ENCODE measurements around the gene MYO1D.
"Not testable (repeated sequence)": the region's sequence is repeated elsewhere in the genome, so short reads cannot be mapped to it uniquely, and the experiment has no call there.

The MYO1D gene

DNA sequence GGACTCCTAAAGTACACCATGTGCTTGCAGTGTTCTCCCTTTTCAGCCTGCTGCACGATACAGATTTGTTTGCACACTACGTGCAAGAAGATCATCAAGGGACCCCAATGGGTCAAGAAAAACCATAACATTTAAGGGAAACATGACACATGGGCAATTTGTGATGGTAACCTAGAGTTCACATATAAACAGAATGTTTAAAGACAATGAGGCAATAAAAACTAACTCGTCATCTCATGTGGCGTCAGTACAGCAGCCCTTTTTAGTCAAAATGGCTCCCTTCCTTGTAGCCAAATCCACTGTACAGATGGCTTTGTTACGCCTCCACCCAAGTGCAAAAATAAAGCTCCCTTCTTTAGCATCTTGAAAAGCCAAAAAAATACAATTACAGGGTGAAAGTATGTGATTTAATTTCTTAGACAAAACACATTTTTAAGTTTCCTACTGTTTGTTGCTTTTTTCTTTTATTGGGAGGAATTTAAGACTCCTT lies 216.4 kb downstream of the MYO1D start:
- no peak for FAIRE-seq

DNA sequence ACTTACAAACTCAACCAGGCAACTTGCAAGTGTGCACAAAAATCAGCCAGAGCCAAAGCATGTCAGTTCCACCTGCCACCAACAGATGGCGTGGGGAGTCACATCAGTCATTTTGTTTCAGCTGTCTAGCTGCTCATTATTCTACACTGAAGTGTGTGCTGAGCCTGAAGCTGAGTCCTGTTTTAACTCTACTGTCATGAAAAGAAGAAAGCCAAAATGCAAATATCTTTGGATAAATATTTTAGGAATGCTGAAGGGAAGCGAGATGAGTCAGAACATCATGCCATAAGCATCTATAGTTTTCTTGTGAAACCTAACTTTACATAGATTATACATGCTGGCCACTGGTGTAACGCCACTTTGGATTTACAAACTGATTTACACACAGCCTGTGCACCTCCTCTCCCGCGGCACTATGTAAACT lies 217.5 kb downstream of the MYO1D start:
- peak; percentile 52 for FAIRE-seq

DNA sequence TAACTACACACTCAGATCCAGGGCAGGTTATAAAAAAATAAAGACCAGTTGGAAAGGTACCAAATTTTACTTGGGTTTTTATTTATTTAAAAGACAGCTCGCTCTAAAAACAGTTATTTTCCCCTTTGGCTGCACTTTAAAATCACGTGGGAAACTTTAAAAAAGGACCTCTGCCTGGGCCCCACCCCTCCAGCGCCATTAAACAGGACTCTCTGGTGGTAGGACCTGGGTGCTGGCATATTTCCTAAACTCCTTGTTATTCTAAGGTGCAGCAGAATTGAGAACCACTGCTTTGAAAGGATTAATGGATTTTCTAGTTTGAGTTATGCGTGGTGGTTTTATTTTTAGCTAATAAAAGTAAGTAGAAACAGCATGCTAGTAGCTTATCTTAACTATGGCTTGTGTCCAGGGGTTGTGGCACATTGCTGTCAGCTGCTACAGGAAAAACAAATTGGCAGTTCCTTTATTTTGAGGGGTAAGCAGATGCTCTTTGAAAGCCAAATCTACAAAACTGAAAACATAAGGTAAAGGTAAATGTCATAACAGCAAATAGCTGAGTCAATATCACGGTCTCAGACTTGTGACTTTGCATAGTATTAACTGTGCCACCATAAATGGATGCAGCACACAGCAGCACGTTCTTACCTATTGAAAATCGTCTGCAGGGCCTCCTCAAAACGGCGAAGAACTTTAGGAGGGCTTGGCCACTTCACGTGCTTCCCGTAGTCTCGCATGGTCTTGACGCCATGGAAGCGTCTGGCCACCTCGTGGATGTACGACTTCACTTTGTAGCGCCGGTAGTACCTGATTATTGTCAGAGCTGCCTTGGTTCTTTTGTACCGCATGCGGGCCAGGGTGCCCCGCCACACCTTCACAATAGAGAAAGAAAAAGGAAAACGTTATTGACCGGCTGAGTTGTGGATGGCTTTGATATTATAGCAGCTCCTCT lies 218.2 kb downstream of the MYO1D start:
- FAIRE-seq = no peak

DNA sequence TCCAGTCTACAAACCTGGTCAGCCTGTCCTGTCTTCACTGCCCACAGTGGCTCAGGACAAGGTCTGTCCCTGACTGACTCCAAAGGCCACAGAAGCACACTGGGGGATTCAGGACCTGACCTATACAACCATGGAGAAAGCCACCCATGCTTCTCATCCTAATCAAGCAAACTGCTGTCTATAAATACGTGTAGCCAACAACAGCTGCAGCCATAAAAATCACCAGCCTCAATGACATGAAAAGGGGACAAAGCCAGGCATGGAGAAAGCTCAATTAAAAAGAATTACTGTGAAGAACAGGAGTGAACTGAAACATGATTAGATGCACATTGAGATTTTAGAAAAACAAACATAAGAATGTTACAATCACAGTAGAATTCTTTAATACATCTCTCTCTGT lies 220.0 kb downstream of the MYO1D start:
- FAIRE-seq = no peak

DNA sequence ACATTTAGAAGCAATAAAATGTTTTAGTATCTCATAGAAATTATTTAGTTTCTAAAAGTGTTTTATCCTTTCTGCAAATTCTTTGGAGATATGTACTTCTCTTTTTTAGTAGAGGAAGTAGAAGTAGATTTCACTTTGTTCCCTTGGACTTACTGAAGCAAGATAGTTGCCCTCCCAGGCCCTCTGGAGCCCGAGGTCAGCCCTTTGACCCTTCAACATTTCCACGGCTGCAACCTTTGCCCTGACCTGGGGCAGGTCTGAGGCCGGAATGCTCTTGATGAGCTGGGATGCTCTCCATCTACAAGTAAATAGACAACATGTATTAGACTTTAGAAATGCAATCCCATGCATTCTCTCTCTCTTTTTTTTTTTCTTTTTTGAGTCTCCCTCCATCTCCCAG lies 222.6 kb downstream of the MYO1D start:
- no peak for FAIRE-seq

DNA sequence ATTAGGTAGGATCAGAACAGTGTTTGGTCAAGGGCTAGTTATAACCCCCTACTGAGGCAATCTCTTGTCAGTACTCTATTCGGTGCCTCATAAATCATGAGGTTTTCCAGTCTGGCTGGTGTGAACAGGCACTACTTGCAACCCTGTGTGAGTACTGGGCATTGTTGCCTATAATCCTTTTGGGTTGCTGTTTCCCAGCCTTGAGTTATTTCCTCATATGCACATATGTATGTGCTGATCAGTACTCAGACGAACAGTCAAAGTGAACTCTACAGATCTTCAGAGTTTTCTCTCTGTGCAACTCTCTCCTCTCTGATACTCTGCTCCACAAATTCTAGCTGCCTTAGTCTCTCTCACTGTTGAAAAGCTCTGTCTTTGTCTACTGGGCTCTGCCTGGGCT lies 225.8 kb downstream of the MYO1D start:
- FAIRE-seq = no peak

DNA sequence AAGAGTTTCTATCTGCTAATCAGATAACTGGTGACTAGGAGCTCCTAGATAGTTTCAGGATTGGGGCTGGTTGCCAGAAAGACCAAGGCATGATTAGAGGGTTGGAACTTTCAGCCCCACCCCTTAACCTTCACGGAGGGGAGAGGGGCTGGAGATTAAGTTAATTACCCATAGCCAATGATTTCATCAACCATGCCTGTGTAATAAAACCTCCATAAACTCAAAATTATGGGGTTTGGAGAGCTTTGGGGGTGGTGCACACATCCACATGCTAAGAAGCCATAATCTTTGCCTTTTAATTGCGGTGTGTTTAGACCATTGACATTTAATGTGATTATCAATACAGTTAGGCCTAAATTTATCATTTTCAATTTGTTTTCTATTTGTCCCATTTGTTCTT lies 228.5 kb downstream of the MYO1D start:
- no peak for FAIRE-seq

DNA sequence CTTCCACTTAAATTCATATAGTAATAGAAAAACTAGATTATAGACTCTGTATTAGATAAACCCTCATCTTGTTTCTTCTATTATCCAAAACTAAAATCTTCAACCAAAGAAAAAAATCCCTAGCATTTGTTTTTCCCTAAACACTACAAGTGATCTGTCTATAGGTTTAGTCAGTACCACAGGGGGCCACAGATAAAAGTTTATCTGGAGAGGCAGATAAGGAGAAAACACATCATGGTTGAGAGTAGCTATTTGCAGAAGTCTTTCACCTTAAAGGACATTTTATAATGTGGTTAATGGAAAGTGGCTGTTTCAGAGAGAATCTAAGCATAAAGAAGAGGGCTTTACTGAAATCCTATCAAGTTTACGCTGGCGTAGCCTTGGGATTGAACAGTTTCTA lies 230.0 kb downstream of the MYO1D start:
- no peak for FAIRE-seq

DNA sequence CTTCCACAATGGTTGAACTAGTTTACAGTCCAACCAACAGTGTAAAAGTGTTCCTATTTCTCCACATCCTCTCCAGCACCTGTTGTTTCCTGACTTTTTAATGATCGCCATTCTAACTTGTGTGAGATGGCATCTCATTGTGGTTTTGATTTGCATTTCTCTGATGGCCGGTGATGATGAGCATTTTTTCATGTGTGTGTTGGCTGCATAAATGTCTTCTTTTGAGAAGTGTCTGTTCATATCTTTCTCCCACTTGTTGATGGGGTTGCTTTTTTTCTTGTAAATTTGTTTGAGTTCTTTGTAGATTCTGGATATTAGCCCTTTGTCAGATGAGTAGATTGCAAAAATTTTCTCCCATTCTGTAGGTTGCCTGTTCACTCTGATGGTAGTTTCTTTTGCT lies 235.4 kb downstream of the MYO1D start:
- not testable (repeated sequence) for FAIRE-seq

DNA sequence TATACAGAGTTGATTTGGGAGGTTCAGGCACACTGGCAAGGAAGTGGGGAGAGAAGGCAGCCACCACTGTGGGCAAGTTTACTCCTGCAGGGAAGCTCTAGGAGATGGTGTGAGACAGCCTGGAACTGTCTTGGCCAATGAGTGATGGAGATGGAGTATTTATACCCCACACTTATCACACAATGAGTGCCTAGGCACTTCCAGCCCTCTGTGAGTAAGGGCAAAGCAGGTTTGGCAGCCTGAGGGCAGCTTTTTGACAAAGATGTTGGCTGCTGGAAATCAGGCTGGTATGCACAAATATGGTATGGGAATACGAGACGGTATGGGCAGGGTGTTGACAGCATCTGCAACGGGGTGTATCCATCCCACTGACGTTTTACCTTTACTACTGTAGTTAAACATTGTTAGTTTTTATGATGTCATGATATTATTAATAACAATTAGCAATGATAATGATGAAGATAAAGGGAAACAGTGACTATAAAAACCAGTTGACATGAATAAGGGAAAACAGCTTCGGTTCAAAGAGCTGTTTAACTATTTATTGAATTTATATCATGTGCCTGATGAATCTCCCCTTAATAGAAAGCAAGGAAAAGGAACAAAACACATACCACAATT lies 240.2 kb downstream of the MYO1D start:
- FAIRE-seq = no peak

DNA sequence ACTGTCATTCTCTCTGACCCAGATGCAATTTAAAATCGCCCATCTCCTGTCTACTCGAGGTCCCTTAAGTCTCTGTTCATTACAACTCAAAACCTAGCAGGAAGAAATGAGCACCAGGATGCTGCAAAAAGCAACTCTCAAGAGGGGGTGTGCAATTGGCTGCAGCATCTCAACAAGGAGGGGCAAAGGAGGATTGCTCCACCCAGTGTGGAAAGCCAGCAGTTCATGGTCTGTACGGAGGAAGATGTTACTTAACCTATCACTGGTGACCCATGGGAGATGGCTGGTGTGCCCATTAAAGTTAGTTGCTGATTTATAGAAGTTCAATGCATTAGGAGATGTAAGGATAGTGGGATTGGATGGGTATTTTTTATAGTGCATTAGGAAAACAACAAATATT lies 242.8 kb downstream of the MYO1D start:
- no peak for FAIRE-seq

DNA sequence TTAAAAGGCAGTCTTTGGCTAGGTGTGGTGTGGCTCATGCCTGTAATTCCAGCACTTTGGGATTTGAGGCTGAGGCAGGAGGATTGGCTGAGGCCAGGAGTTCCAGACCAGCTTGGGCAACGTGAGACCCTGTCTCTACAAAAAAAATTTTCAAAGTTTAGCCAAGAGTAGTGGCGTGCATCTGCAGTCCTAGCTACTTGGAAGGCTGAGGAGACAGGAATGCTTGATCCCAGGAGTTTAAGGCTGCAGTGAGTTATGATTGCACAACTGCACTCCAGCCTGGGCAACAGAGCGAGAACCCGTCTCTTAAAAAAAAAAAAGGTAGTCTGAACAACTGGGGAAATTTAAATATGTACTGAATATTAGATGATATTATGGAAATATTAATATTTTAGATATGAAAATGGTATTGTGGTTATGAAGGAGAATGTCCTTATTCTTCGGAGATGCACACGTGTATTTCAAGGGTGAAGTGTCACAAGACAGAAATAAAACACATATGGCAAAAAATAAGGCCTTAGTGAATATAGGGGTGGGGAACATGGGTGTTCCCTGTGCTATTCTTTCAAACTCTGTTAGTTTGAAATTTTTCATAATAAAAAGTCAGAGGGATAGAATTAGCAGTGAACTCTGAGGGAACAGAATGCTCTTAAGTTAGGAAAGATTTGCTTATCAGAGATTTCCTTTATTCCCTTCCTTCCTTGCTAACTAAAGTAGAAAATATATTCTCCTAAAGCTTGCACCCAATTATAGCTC lies 245.4 kb downstream of the MYO1D start:
- no peak for FAIRE-seq

DNA sequence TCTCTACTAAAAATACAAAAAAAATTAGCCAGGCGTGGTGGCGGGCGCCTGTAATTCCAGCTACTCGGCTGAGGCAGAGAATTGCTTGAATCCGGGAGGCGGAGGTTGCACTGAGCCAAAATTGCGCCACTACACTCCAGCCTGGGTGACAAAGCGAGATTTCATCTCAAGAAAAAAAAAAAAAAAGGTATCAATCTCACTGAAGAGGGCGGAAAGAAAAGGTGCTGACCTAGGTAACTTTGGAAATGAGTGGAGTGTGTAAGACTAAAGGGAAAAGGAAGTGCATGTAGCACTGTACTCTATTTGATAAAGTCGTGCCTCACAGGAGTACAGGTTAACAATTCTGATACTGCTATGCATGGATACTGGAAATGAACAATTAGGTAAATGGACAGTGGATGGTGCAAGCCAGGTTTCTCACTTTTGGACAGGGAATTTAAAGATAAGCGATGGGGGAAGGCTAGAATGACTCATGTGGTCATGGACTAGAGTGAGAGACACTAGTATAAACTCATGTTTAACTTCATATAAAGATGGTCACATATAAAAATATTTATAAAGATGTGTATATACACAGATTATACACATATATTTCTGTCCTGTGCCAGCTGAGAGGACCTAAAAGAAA lies 247.2 kb downstream of the MYO1D start:
- no peak for FAIRE-seq

DNA sequence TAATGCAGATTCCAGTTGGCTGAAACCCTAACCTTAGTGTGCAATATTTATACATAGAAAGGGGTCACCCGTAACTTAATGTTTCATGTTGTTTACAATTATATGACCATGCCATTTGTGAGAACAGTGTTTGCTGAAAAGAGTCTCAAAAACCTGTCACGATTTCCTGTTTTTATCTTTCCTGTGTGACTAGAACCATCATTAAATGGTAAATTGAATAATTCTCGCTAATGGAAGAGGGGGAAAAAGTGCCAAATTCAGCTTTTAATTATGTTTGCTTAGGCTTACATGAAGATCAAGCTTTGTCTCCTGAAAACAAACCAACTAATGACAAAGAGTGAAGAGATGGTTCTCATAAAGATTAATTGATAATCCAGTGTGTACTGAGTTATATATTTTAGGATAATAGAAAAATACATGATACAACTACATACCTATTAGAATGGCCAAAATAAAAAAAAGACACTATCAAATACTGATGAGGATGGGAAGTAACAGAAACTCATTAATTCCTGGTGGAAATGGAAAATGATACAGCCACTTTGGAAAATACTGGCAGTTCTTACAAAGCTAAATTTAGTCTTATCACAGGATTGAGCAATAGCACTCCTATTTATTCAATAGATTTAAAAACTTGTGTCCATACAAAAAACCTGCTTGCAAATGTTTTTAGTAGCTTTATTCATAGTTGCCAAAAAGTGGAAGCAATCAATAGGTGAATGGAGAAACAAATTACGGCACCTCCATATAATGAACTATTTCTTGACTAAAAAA lies 248.5 kb downstream of the MYO1D start:
- no peak for FAIRE-seq

DNA sequence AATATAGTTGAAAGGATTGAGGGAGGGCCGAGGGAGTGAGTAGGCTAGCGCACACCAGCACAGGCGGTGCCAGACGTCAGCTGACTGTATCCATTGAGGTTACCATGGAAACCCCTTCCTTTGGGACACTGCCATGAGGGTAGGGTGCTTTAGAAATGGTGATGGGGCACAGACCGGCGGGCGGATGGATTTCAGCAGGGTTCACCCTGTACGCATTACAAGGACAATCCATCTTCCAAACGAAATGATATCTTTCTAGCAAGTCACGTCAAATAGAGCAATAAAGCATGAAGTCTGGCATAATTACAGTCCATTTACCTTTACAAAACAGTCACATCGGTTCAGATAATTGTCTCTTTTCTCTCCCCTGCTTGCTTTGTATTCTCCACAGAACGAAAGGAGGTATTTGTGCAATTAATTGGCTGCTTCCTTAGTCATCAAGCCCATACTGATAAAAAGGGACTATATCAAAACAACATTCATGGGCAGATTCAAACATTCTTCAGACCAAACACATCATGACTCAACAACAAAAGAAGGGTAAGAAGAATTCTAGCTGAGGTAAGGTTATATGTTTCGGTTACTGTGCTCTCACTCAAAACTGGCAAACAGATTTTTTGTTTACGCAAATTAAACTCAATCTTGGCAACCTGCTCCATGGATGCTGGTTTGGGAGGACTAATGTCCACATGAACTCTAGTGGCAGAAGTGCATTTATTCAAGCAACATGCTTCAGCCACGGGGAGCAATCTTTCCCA lies 249.5 kb downstream of the MYO1D start:
- no peak for FAIRE-seq

DNA sequence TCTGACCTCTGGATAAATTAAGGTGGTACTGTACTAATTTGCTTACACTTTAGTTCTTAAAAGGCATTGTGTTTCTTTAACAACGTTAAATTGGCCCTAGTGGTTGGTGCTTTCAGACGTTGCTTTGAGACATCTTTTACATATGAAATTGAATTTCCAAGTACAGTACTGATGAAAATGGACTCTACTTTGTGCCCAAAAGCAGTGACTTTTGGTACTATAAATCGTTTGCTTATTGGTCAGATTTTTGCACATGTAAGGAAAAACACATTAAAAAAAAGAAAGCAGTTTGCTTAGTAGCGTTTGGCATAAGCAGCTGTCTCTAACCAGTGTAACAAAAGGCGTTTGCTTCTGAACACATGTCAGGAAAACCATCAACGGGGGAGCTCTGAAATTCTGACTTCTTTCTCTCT lies 250.5 kb downstream of the MYO1D start:
- FAIRE-seq = no peak

DNA sequence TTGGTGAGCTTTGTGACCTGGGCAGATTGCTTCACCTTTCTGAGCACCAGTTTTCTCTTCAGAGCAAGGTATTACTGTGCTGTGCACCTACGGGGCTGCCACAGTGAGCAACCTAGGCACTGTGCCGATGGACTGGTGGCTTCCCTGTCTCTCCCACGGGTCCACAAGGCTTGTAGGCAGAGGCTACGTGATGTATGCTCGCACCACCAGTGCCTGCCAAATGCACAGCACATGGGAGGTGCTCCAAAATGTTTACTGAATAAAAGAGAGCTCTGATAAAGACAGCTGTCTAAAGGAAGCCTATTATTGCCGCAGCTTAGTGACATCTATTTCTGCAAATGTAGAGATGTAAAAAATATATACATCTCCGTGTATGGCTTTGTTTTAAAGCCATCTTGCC lies 251.0 kb downstream of the MYO1D start:
- no peak for FAIRE-seq

DNA sequence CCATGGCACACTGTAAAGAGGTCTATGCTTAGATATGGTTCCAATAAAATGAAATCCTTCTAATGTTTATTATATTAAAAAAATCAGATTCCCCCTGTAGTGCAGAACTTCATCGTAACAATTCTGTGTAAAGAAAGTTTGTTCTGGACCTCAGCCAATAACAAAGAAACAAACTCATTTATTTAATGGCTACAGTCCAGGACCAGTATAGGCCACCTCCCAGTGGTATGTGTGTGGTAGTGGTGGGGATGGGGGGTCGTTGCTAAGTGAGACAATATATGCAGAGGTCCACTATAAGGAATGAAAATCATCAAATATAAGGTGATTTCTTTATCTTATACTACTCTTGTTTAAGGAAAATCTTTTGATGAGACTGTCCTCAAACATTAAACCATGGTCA lies 253.7 kb downstream of the MYO1D start:
- FAIRE-seq = no peak

DNA sequence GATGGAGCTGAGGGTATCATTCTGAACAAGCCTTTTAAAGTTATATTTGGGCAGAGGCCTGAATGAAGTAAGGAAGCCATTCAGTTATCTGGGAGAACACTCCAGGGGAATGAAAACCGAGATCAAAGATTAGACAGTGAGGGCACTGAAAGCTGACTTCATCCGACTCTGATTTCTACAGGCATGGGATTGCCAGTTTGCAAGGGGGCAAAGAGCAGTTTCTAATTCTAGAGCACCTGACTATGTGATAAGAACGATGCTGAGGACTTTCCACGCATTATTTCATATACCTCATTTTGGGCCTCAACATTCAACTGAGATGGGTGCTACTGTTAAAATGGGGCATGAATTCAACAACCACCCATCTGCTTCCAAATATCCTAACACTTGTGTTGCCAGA lies 254.4 kb downstream of the MYO1D start:
- FAIRE-seq = no peak

DNA sequence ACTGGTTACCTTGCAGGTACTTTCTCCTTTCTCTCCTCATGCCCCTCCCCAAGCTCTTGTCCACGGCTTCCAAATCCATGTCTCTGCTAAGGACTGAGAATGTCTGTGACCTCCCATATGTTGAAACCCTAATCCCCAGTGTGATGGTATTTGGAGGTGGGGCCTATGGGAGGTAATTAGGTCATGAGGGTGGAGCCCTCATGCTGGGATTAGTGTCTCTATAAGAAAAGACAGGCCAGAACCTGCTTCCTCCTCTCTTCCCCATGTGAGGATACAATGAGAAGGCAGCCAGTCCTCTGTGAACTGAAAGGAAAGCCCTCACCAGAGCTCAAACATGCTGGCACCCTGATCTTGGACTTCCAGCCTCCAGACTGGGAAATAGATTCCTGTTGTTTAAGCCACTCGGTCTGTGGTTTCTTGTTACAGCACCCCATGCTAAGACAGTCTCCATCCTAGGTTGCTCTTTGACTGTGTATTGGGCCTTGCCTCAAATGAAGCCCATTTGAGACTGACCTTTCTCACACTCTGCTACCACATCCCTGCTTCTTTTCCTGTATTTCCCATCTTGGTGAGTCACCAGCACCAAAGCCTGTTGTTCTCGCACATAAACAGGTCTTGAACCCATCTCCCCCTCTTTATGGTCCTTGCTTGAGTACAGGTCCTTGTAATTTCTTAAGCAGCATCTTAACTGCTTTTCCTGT lies 255.2 kb downstream of the MYO1D start:
- no peak for FAIRE-seq

DNA sequence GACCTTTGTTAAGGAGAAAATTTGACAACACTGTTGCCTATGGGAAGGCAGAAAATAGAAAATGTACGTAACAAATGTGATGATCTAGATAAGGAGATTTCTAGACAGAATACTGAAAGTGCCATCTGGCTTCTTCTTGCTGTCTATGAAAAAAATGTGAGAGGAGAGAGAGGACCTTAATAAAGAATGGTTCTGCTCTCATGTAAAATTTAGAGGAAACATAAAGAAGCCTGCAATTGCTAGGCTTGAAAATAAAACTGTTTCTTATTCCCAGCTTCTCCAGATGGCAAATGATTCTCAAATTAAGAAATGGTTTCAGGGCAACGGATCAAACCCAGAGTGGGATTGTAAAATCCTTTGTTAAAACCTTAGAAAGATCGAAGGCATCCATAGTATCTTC lies 261.6 kb downstream of the MYO1D start:
- FAIRE-seq = no peak

All from G401.6 (cell line).